ENCODE results near the gene IFNA2. TPM values are rescaled to one million over a fixed set of nuclear protein-coding genes. Genes with fewer than 3 reads are reported as not detected.

The IFNA2 gene
- total and polyA plus RNA-seq, 2 of the 4 experiments (the other 2 are of a cell fraction) = not detected

- no peak overlapping the region for H3K23ac ChIP-seq (ENCODE audit: low read depth, low read length)
- H3K18ac ChIP-seq (ENCODE audit: low read depth, low read length) = no peak overlapping the region
- no peaks in the 10 kb centered on the region for H3K36me3 ChIP-seq (ENCODE audit: control insufficient read depth, insufficient read depth, low read length)
- H3K56ac ChIP-seq (ENCODE audit: extremely low read depth, insufficient read depth, low read length) = no peak overlapping the region
- WGBS, 2 experiments (ENCODE audit: extremely low coverage in 2 of 2, insufficient read length in 1 of 2) = no CpG with 5 or more reads among the region's 3 CpGs
- H3K4me3 ChIP-seq (ENCODE audit: insufficient read depth, low read depth, low read length) = no peak overlapping the region
- CTCF ChIA-PET = no interaction called here
- POLR2A ChIA-PET (ENCODE audit: unreplicated experiment) = no interaction called here
- H3K79me1 ChIP-seq (ENCODE audit: low read depth in 1 of 2, low read length in 2 of 2) = no peaks in the 10 kb centered on the region
- H2BK120ac ChIP-seq (ENCODE audit: low read depth, low read length) = no peak overlapping the region
- no peak overlapping the region for H4K91ac ChIP-seq (ENCODE audit: insufficient read depth, low read depth, low read length)
- no peak overlapping the region for H2AK9ac ChIP-seq (replicated peaks; ENCODE audit: low read depth, low read length, poor library complexity)
- H3K27me3 ChIP-seq (ENCODE audit: control insufficient read depth, insufficient read depth, low read length) = peaks cover 8% of the 10 kb centered on the region
- H3K14ac ChIP-seq (replicated peaks; ENCODE audit: low read depth, low read length) = no peak overlapping the region
- no peak for ATAC-seq (ENCODE audit: low read depth)
- no peak overlapping the region for H2AFZ ChIP-seq (replicated peaks; ENCODE audit: low read length, poor library complexity)
- H3K4me2 ChIP-seq (ENCODE audit: low read depth, low read length) = no peak overlapping the region
- no peaks in the 10 kb centered on the region for H4K20me1 ChIP-seq (ENCODE audit: insufficient read depth, low read length)
- no peaks in the 10 kb centered on the region for H3K9me3 ChIP-seq (ENCODE audit: control insufficient read depth, insufficient read depth, low read length)
- no peak overlapping the region for H3K4ac ChIP-seq (ENCODE audit: low read depth, low read length)
- H3K4me1 ChIP-seq (ENCODE audit: control insufficient read depth, insufficient read depth, low read length) = no peaks in the 10 kb centered on the region
- no peak overlapping the region for H2BK15ac ChIP-seq (ENCODE audit: low read depth, low read length)
- H3K9ac ChIP-seq (ENCODE audit: low read depth, low read length) = no peak overlapping the region
- in situ Hi-C loops (cut with MboI; ENCODE audit: low sequenced_read_pairs) (loop anchor here (25.0 kb wide), 2 partner anchors 314 to 664 kb away; partner anchors contain the start of gene CDKN2B), intact Hi-C loops (cut with micrococcal nuclease) (loop anchor here (5.0 kb wide), 1 partner anchor 34 kb away; no protein-coding TSS in a partner anchor), dilution Hi-C loops (cut with HindIII; ENCODE audit: low sequenced_read_pairs, unreplicated experiment) (no loop called here)
- H4K8ac ChIP-seq (ENCODE audit: low read depth in 2 of 2, low read length in 2 of 2) = no peak overlapping the region
- H2AK5ac ChIP-seq (ENCODE audit: low read depth, low read length) = no peak overlapping the region
- no peak overlapping the region for H2BK20ac ChIP-seq (ENCODE audit: low read depth, low read length)
- H2BK5ac ChIP-seq (ENCODE audit: low read depth, low read length, poor library complexity, severe bottlenecking) = no peak overlapping the region
- DNase-seq = no peak
- H4K5ac ChIP-seq (ENCODE audit: low read depth, low read length) = no peak overlapping the region
- no TSS peak for BruUV-seq (replicated peaks)
- no peak for TF ChIP-seq MAFK (IDR thresholded peaks at IDR 0.05; ENCODE audit: low read depth, low read length)
- TF ChIP-seq CHD1 (IDR thresholded peaks at IDR 0.05; ENCODE audit: low read depth, low read length) = no peak
- TF ChIP-seq MAZ (IDR thresholded peaks at IDR 0.05; ENCODE audit: borderline replicate concordance, low read depth, low read length) = no peak
- TF ChIP-seq BHLHE40 (IDR thresholded peaks at IDR 0.05; ENCODE audit: low read depth, low read length) = no peak
- TF ChIP-seq CEBPB (IDR thresholded peaks at IDR 0.05; ENCODE audit: low read depth, low read length) = no peak
- TF ChIP-seq FOS (IDR thresholded peaks at IDR 0.05; ENCODE audit: low read depth, low read length) = no peak
- TF ChIP-seq RCOR1 (IDR thresholded peaks at IDR 0.05; ENCODE audit: insufficient replicate concordance, low read length) = no peak
- no peak for TF ChIP-seq CTCF (conservative IDR thresholded peaks at IDR 0.05; ENCODE audit: low read depth, low read length)
- TF ChIP-seq USF2 (IDR thresholded peaks at IDR 0.05; ENCODE audit: low read depth, low read length) = no peak
- H3K9me1 ChIP-seq (ENCODE audit: insufficient read depth, low read length) = no peaks in the 10 kb centered on the region
- H3K27ac ChIP-seq (ENCODE audit: insufficient read depth, low read length) = no peak overlapping the region
Observed at GRCh38 chr9:21348430-21348970, 36.7 kb downstream of the IFNA2 start.
